HepG2 (cell line): ENCODE results near the gene HBEGF. TPM values are rescaled to one million over a fixed set of nuclear protein-coding genes. Genes with fewer than 3 reads are reported as not detected.

Experiments
- ATAC-seq: fragments of 200-7000 bp; cut with Tn5 transposase; 3 replicates; pipeline ENCODE4 v1.9.1; 2020; ENCODE audit warnings: mild to moderate bottlenecking, moderate library complexity
- BruUV-seq: library from RNA; stranded (reverse); fragments of 400-500 nt; replicated peaks from 2 replicates; lab custom pipeline; 2021; lab: Mats Ljungman, UMichigan
- CTCF ChIA-PET: fragments of 300-600 bp; formaldehyde crosslinking; extraction: SDS; loops from one replicate; lab custom pipeline; 2021; ENCODE audit warnings: low total read pairs, inconsistent platforms, low intra/inter-chr PET ratio; lab: Yijun Ruan, JAX
- POLR2A ChIA-PET: fragments of 350-600 bp; sonication (Branson Sonifier 250); formaldehyde crosslinking; loops from one replicate; lab custom pipeline; 2020; ENCODE audit warnings: antibody characterized with exemption, inconsistent platforms; lab: Yijun Ruan, JAX
- DNase-seq: peaks from one replicate; pipeline ENCODE4 v3.0.0-alpha.2; 2015; ENCODE audit warnings: low spot score
- FAIRE-seq: peaks from 3 replicates; lab custom pipeline; 2011; peaks lifted over from hg19 to GRCh38; lab: Jason Lieb, UNC
- H2AFZ ChIP-seq: one replicate; pipeline ENCODE4 v1.6.1; 2011; ENCODE audit warnings: low read length, inconsistent platforms
- H3K27ac ChIP-seq: fragments of 300-600 bp; 3 replicates; pipeline ENCODE4 v1.8.0; 2011; ENCODE audit warnings: mixed run types, mild to moderate bottlenecking, mixed read lengths, low read length, inconsistent platforms; ENCODE audit not compliant: insufficient read depth; ENCODE audit errors: extremely low read length
- H3K27me3 ChIP-seq, 2 experiments: fragments of 200-600 bp in 1 of 2; 2 replicates in 1 of 2; 3 replicates in 1 of 2; pipeline versions ENCODE4 v1.6.0 to v1.8.0; 2011; ENCODE audit warnings: low read length in 2 of 2, mild to moderate bottlenecking in 2 of 2, moderate library complexity in 2 of 2, inconsistent platforms in 1 of 2; ENCODE audit not compliant: insufficient read depth in 2 of 2, control insufficient read depth in 1 of 2
- H3K36me3 ChIP-seq, 2 experiments: fragments of 200-600 bp in 1 of 2; replicated peaks in 1 of 2; 2 replicates in 1 of 2; 3 replicates in 1 of 2; pipeline versions ENCODE4 v1.5.1 to v1.8.0; 2011; ENCODE audit warnings: low read length in 2 of 2, inconsistent platforms in 1 of 2; ENCODE audit not compliant: insufficient read depth in 2 of 2, control insufficient read depth in 1 of 2
- H3K4me1 ChIP-seq: 2 replicates; pipeline ENCODE4 v1.5.1; 2012; ENCODE audit warnings: low read length, inconsistent platforms; ENCODE audit not compliant: insufficient read depth
- H3K4me2 ChIP-seq: 2 replicates; pipeline ENCODE4 v1.6.0; 2011; ENCODE audit warnings: low read depth, low read length, inconsistent platforms
- H3K4me3 ChIP-seq, 3 experiments: fragments of 200-600 bp in 1 of 3; sonication (generic), shearing (Covaris generic) in 1 of 3; replicated peaks in 1 of 3; 2 replicates each; pipeline ENCODE4 v1.5.1; 2011 to 2016; ENCODE audit warnings: low read length in 3 of 3, inconsistent platforms in 2 of 3, low read depth in 2 of 3, mild to moderate bottlenecking in 2 of 3, control low read depth in 1 of 3, mixed read lengths in 1 of 3; ENCODE audit not compliant: insufficient read depth in 1 of 3
- H3K79me2 ChIP-seq: one replicate; pipeline ENCODE4 v1.6.1; 2011; ENCODE audit warnings: low read length, inconsistent platforms; ENCODE audit not compliant: insufficient read depth
- H3K9ac ChIP-seq: 2 replicates; pipeline ENCODE4 v1.6.0; 2011; ENCODE audit warnings: mild to moderate bottlenecking, low read depth, low read length, inconsistent platforms; ENCODE audit not compliant: insufficient read depth
- H3K9me3 ChIP-seq: 2 replicates; pipeline ENCODE4 v1.5.1; 2012; ENCODE audit warnings: mild to moderate bottlenecking, low read length
- H4K20me1 ChIP-seq: 2 replicates; pipeline ENCODE4 v1.6.0; 2011; ENCODE audit warnings: inconsistent platforms, mild to moderate bottlenecking, low read length, moderate library complexity; ENCODE audit not compliant: insufficient read depth
- GTF2F1 ChIP-seq: fragments of 150-350 bp; IDR thresholded peaks from 2 replicates; pipeline ENCODE4 v1.6.1; 2014; ENCODE audit warnings: low read length
- IKZF4 ChIP-seq: sonication (generic); formaldehyde crosslinking; IDR thresholded peaks from 2 replicates; pipeline ENCODE4 v1.5.1; 2020; ENCODE audit warnings: borderline replicate concordance, mild to moderate bottlenecking, low read depth, missing genetic modification reagents; ENCODE audit errors: not compliant biosample characterization
- JUNB ChIP-seq: sonication (generic); formaldehyde crosslinking; IDR thresholded peaks from 2 replicates; pipeline ENCODE4 v1.8.0; 2022; ENCODE audit warnings: missing genetic modification reagents, mild to moderate bottlenecking, borderline replicate concordance
- LRRFIP1 ChIP-seq: sonication (generic); formaldehyde crosslinking; conservative IDR thresholded peaks from 2 replicates; pipeline ENCODE4 v1.4.0; 2020; ENCODE audit warnings: missing genetic modification reagents
- NFE2 ChIP-seq: sonication (generic); formaldehyde crosslinking; IDR thresholded peaks from 2 replicates; pipeline ENCODE4 v1.4.0; 2020; ENCODE audit warnings: missing genetic modification reagents
- NR2C2 ChIP-seq: sonication (generic); formaldehyde crosslinking; IDR thresholded peaks from 2 replicates; pipeline ENCODE4 v1.4.0; 2020; ENCODE audit warnings: missing genetic modification reagents, mild to moderate bottlenecking, moderate library complexity, borderline replicate concordance
- NR2F6 ChIP-seq, 2 experiments: IDR thresholded peaks; 2 replicates each; pipeline ENCODE4 v1.6.1; 2016; ENCODE audit warnings: antibody characterized with exemption in 1 of 2, mild to moderate bottlenecking in 1 of 2
- PITX1 ChIP-seq: sonication (generic); formaldehyde crosslinking; IDR thresholded peaks from 2 replicates; pipeline ENCODE4 v1.5.1; 2020; ENCODE audit warnings: mild to moderate bottlenecking, missing genetic modification reagents
- RFX3 ChIP-seq: IDR thresholded peaks from 2 replicates; pipeline ENCODE4 v1.6.1; 2016; ENCODE audit warnings: missing biosample characterization, missing genetic modification reagents
- SALL2 ChIP-seq: sonication (generic); formaldehyde crosslinking; IDR thresholded peaks from 2 replicates; pipeline ENCODE4 v1.8.1; 2023; ENCODE audit warnings: mild to moderate bottlenecking, missing genetic modification reagents, inconsistent platforms
- SATB2 ChIP-seq: sonication (generic); formaldehyde crosslinking; IDR thresholded peaks from 2 replicates; pipeline ENCODE4 v1.5.0; 2020; ENCODE audit warnings: missing genetic modification reagents
- SYNCRIP ChIP-seq: fragments of 200-400 bp; formaldehyde crosslinking; IDR thresholded peaks from 2 replicates; pipeline ENCODE4 v1.6.1; 2018; ENCODE audit warnings: mild to moderate bottlenecking, low read depth, low read length; ENCODE audit not compliant: insufficient read depth
- YY1 ChIP-seq: IDR thresholded peaks from 2 replicates; pipeline ENCODE4 v1.6.1; 2011; ENCODE audit warnings: low read length, low read depth, moderate library complexity, mild to moderate bottlenecking; ENCODE audit not compliant: insufficient read depth, insufficient replicate concordance
- ZFP1 ChIP-seq: IDR thresholded peaks from 2 replicates; pipeline ENCODE4 v1.6.1; 2016
- ZSCAN9 ChIP-seq: IDR thresholded peaks from 2 replicates; pipeline ENCODE4 v1.6.1; 2016; ENCODE audit warnings: borderline replicate concordance
- WGBS: methylation state at CpG from one replicate; pipeline ENCODE4 v1.1.6; 2017; ENCODE audit warnings: low lambda C conversion rate; 5-methylcytosine and 5-hydroxymethylcytosine counted together
- in situ Hi-C: cut with HindIII; loops from 2 replicates; pipeline ENCODE4 v1.10.0; 2017; ENCODE audit warnings: low pct_unique_long_range_greater_than_20kb; ENCODE audit not compliant: extremely low pct_ligation_motif_present
- intact Hi-C: fragments of 100-400 bp; cut with micrococcal nuclease; formaldehyde crosslinking; loops from one replicate; pipeline ENCODE4 v1.10.0; 2022; ENCODE audit not compliant: unreplicated experiment
- polyA plus RNA-seq, 8 experiments: library from polyadenylated mRNA; depleted of rRNA in 3 of 8; stranded (reverse) in 7 of 8; unstranded in 1 of 8; fragments of >200 nt; fragmentation: Illumina TruSeq in 4 of 8; extraction: Trizol in 4 of 8; gene quantifications; 2 replicates each; pipeline versions ENCODE4 v1.2.1 to v1.2.3, GENCODE V29; 2011 to 2016; ENCODE audit warnings: low read depth in 4 of 8, missing spikeins in 1 of 8, mixed read lengths in 1 of 8; ENCODE audit not compliant: insufficient read depth in 1 of 8
- total RNA-seq, 5 experiments: library from RNA; depleted of rRNA; stranded (reverse); fragments of >200 nt; fragmentation: Illumina TruSeq; extraction: Trizol; gene quantifications; 2 replicates each; pipeline ENCODE4 v1.2.3, GENCODE V29; 2016; ENCODE audit warnings: low read depth in 1 of 5
- TF ChIP-seq, protein P1 (sequence below), 2 experiments: sonication (generic) in 1 of 2; formaldehyde crosslinking in 1 of 2; IDR thresholded peaks; 2 replicates each; pipeline versions ENCODE4 v1.4.0 to v1.6.1; 2018 to 2020; ENCODE audit warnings: missing genetic modification reagents in 2 of 2, borderline replicate concordance in 1 of 2, low read depth in 1 of 2, mild to moderate bottlenecking in 1 of 2, missing biosample characterization in 1 of 2
- TF ChIP-seq, protein P2 (sequence below): sonication (generic); formaldehyde crosslinking; IDR thresholded peaks from 2 replicates; pipeline ENCODE4 v1.4.0; 2020; ENCODE audit warnings: mild to moderate bottlenecking, low read depth, missing genetic modification reagents

HBEGF gene
- total and polyA plus RNA-seq, 2 of the 13 experiments (the other 11 are each of a cell fraction or from before 2014, with no cell fraction given), result 1.7 to 5.0 TPM

GRCh38 chr5:140381972-140382371, 35.6 kb upstream of the HBEGF start:
- intact Hi-C loops, result no loop called here
- BruUV-seq, result no TSS peak
- H3K4me2 ChIP-seq, result no peak overlapping the region
- FAIRE-seq, result no peak
- TF ChIP-seq PITX1 (CRISPR knock-in tag), result no peak
- TF ChIP-seq SATB2, result no peak
- TF ChIP-seq YY1, result no peak
- TF ChIP-seq SALL2 (CRISPR knock-in tag), result no peak
- no peak for TF ChIP-seq ZFP1 (CRISPR knock-in tag)
- no peak for TF ChIP-seq NR2C2 (CRISPR knock-in tag)
- no peak for TF ChIP-seq JUNB (CRISPR knock-in tag)
- TF ChIP-seq GTF2F1, result no peak
- TF ChIP-seq ZSCAN9, result no peak
- TF ChIP-seq IKZF4 (CRISPR knock-in tag), result no peak
- TF ChIP-seq SYNCRIP, result no peak
- TF ChIP-seq, protein P1, sequence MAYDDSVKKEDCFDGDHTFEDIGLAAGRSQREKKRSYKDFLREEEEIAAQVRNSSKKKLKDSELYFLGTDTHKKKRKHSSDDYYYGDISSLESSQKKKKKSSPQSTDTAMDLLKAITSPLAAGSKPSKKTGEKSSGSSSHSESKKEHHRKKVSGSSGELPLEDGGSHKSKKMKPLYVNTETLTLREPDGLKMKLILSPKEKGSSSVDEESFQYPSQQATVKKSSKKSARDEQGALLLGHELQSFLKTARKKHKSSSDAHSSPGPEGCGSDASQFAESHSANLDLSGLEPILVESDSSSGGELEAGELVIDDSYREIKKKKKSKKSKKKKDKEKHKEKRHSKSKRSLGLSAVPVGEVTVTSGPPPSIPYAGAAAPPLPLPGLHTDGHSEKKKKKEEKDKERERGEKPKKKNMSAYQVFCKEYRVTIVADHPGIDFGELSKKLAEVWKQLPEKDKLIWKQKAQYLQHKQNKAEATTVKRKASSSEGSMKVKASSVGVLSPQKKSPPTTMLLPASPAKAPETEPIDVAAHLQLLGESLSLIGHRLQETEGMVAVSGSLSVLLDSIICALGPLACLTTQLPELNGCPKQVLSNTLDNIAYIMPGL (CRISPR knock-in tag; IDR thresholded peaks at IDR 0.05; ENCODE audit: borderline replicate concordance in 1 of 2, low read depth in 1 of 2), result no peak
- no peak for TF ChIP-seq NFE2
- no peak for TF ChIP-seq LRRFIP1 (CRISPR knock-in tag)
- TF ChIP-seq NR2F6 (IDR thresholded peaks at IDR 0.05), result no peak
- TF ChIP-seq NR2F6 (CRISPR knock-in tag; IDR thresholded peaks at IDR 0.05), result no peak
- TF ChIP-seq RFX3, result no peak
- TF ChIP-seq, protein P2, sequence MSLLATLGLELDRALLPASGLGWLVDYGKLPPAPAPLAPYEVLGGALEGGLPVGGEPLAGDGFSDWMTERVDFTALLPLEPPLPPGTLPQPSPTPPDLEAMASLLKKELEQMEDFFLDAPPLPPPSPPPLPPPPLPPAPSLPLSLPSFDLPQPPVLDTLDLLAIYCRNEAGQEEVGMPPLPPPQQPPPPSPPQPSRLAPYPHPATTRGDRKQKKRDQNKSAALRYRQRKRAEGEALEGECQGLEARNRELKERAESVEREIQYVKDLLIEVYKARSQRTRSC (CRISPR knock-in tag), result no peak
- in situ Hi-C loops, result no loop called here
- ATAC-seq, result no peak
- DNase-seq, result no peak
- H3K9ac ChIP-seq, result no peak overlapping the region
- H3K79me2 ChIP-seq, result no peaks in the 10 kb centered on the region
- no peaks in the 10 kb centered on the region for H4K20me1 ChIP-seq
- no peak overlapping the region for H3K27ac ChIP-seq
- H3K9me3 ChIP-seq, result no peaks in the 10 kb centered on the region
- WGBS, result 100% methylated on average over 1 of the region's 1 CpG
- no peak overlapping the region for H3K4me3 ChIP-seq
- POLR2A ChIA-PET, result no interaction called here
- no peak overlapping the region for H2AFZ ChIP-seq
- H3K36me3 ChIP-seq, result no peaks in the 10 kb centered on the region
- CTCF ChIA-PET, result no interaction called here
- H3K27me3 ChIP-seq, result no peaks in the 10 kb centered on the region
- no peaks in the 10 kb centered on the region for H3K4me1 ChIP-seq
